ENCODE results near the gene RALGPS1.

The RALGPS1 gene

DNA sequence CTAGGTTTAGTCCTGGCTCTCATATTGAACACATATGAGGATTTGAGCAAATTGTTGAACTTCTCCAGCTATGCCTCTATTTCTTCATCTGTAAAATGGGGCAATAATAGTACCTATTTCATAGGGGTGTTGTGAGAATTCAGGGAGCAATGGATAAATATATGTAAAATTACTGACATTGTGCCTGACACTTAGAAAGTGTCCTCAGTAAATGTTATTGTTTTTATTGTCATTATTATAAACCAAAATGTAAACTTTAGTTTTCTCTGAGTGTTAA, 106.2 kb downstream of the RALGPS1 start:
- no peak for DNase-seq

DNA sequence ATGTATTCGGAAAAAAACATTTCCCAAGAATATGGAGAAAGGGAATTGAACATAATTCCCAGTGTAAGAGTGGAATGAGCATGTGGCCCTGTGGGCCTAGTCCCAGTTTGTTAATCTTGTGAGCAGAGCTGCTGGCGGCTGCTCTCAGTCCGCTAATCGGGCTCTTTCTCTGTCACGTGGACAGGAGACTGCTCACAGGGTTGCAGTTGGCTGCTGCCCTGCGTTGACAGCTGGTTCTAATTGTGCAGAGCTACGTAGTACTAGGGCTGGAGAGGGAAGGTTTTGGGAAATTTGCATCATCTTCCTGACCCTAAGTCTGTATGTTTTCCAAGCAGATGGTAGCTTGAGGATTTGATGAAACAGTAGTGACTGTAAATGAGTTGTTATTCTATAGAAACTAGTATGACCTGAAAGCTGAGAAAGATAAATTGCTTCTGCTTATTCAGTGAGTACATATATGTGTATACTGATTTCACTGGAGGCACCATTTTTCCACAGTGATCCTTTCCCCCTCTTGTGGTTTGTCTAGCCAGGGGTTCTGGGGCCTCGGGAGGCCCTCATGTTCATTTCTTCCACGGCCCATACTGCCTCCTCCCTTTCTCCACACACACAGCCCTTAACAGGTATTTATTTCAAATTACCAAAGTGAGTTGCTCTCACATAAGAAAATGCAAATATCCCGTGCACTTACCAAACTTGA, 107.2 kb downstream of the RALGPS1 start:
- peak in 54 of 58 donors; percentile 16 to 91 (median 66) for DNase-seq

DNA sequence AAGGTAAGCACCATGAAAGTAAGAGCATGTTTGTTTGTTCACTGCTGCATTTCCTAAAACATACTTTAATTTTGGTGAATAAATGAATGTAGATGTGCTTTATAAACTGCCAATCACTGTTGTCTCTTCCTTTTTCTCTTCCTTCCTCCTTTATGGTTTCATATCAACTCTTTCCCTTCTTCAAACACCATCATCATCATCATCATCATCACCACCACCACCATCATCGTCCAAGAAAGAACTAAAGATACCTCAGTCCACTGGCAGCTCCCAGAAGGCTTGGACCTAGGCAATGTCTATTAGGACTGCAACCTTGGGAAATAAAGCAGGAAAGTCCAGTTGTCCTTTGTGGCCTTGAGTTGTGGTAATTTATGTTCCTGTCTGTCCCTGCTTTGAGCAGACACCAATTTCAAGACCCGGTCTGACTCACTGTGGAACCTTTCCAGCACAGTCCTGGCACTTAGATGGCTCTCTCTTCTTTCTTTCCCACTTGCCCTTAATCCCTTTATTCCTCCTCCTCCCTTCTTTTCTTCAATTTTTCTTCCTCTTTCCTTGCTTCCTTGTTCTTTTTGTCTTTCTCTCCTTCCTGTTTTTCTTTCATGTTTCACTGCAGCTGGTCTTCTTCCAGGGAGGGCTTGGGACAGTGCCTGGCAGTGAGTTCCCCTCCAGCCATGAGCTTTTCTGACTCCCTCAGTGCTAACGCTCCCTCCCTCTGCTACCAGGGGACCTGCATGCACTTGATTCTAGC, 108.5 kb downstream of the RALGPS1 start:
- DNase-seq: no peak

DNA sequence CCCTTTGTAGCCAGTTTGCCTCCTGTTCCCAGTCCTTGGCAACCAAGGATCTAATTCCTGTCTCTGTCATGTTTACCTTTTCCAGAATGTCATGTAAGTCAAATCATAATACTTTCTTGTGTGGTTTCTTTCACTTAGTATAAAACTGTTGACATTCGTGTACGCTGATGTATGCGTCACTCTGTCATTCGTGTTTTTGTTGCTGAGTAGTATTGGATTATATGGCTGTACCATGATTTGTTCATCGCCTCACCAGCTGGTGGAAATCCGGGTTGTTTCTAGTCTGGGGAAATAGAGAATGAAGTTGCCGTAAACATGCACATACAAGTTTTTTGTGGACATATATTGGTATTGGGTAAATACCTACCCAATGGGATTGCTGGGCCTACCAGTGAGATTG, 110.5 kb downstream of the RALGPS1 start:
- no peak for DNase-seq

DNA sequence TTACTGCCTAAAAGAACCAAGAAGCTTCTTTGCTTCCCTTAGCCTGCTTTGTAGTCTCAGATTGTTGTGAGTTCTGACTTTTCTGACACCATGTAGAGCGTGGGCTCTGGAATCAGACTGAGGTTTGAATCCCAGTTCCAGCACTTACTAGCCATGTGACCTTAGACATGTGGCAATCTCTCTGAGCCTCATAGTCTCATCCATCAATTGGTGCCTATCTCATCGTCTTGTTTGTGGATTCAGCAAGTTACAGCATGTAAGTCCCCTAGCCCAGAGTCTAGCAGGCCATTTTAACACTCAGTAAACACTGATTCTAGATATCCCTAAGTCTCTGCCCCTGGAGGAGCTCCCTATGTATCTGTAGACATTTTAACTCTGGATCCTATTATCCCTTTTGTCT, 113.1 kb downstream of the RALGPS1 start:
- no peak for DNase-seq

DNA sequence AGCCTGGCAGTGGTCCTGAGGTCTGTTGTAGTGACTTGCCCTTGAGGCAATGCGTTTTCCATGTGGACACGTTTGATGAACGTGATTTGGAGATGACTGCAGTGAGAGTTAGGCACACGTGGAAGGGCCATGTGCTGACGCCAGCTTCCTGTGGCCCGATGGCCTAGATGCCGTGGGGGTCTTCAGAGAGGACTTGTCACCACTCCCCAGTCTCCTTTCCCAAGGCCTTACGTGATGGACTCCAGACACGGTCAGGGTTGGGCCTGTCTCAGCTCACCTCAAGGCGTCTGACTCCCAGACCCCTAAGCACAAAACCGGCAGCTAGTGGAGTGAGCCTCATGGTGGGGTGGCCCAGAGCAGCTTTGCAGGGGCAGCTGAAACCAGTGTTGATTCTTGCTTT, 115.0 kb downstream of the RALGPS1 start:
- DNase-seq: no peak

DNA sequence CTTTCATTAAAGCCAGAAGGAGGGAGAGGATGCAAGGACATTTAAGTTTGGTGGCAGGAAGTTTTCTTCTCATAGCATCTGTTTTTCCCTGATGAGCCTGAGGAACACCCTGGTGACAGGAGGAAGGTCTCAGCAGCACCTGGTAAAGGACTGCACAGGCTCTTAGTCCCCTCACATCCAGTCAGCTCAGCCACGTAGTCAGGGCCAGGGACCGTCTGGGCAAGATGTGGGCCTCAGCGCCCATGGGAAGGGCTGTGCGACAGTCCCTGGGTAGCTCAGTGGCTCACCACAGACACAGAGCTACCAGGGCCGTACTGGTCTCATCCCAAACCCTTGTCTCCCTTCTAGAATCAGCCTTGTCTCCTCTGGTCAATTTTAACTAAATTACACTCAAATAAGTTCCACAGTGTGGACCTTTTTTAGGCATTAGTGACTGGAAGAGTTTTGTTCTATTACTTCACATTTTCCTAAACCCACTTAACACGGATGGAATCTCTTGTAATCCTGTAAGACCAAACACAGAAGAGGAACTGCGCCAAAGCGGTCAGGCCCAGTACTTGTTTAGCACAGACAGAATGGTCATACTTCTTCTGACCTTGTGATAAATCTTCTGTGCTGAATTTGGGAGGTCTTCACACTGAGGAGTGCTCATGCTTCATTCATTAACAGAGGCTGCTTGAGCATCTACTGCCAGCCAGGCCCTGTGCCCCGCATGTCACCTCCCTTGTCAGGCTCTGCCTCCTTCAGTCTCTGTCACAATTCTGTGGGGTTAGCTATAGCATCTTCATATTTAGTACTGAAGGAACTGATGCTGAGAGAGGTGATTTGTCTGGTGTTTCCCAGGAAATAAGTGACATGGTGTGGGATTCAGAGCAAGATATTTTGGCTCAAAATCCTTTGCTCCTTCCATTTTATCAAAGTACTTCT, 116.5 kb downstream of the RALGPS1 start:
- DNase-seq: no peak

DNA sequence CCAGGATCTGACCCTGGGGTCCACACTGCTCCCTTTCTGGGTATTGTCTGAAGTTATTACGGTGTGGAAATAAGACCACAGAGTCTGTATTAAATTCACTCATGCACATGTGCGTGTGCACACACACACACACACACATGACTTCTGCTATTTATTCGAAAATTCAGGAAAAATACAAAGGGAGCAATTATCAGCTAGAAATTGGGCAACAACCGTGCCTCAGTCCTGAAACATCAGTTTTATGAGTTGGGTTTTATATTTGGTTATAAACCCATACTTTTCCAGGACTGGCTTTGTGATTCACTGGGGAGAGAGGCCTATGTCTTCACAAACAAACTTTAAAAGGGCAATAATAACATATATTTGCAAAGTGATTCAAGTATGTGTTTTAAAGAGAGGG, 117.7 kb downstream of the RALGPS1 start:
- no peak for DNase-seq

DNA sequence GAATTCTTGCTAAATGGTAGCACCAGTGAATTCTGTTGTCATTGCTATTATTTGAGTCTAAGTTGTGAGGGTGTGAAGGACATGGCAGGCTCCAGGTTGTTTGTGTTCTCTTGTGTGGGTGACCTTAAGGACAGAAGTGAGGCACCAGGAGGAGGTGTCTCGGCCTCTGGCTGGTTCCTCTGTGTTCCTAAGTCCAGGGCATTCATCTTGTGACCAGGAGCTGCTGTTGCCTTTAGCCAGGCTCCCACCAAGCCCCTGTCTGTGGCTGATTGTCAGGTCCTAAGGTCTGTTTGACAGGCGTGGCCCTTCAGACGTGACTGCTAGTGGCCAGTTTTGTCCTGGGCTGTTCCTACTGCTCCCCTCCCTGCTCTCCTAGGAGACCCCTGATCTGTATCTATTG, 118.5 kb downstream of the RALGPS1 start:
- DNase-seq: no peak

DNA sequence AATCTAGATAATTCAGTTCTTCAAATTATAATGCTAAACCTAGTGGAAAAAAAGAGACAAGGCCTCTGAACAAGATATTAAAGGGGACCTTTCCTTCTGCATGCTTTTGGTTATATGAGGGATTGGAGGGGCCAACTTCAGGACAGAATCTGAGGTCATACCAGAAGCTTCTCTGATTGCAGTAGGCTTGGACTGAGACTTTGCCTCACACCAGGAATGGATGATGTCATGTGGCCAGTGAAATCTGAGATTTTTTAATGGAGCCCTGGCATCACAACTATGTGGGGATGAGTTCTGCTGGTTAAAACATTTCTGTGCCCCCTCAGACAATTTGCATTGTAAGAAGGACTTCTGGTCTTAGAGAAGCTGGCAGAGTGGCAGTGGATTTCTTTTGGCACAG, 119.2 kb downstream of the RALGPS1 start:
- DNase-seq: no peak

DNA sequence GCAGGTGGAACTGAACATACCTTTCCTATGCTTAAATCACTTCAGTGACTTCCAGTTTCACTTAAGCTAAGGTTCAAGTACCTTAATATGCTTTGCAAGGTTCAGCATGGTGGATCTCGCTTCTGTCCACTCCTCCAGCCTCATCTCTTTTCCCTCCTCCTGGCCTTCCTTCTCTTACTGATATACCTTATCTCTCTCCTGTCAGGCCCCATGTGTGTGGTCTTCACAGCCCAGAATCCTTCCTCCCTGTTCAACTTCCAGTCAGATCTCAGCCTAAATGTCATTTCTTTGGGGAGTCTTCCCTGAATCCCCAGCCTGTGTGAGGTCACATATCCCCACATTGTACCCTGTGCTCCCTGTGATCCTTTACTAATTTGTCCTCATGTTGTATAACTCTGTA, 120.1 kb downstream of the RALGPS1 start:
- no peak for DNase-seq

DNA sequence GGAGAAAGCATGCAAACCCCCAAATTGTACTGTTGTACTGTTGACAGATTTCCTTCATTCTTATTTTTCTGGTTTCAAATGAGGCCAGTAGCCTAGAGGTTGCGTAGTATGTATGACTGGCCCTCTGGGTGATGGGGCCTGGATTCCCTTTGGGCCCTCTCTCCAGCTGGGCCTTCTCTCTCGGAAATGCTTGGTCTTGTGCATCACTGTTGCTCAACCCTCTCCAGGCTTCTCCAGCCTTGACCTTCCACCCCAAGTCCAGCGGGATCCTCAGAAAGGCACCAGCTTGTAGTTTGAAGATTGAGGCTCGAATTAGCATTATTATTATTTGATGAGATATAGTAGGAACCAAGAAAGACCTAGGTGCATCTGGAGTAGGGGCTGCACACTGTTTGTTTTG, 120.8 kb downstream of the RALGPS1 start:
- no peak for DNase-seq

DNA sequence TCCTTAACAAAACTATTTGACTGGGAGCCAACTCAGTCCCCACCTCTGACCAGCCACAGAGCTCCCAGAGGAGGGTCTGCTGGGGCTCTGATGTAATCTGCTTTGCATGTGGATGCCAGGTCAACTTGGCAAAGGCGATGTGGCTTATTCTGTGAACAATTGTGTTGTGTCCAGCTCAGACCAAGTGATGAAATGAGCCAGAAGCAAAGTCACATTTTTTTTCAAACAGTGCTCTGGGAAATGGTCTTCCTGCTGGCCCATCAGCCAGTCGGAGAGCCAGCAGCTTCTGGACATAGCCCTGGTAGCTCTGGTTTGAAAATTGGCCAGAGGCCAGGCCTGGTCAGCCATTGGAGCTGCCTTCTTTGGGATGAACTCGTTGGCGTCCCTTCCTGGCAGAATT, 121.4 kb downstream of the RALGPS1 start:
- DNase-seq: peak in 23 of 58 donors; percentile 10 to 85 (median 39)

DNA sequence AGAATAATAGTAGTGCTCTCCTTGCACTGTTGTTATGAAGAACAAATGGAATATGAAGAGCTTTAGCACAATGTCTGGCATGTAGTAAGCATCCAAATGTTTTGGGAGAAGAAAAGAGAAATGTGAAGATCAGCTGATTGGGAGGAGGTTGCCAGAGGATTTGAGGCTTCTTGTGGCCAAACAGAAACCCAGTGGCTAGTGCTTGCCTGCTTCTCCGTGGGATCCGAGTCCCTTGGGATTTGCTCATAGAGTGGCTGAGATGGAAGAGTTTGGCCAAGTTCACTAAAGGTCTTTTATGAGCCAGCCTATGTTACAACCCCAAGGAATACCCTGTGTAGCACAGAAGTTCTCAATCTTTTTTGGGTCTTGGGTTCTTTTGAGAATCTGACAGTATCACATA, 121.9 kb downstream of the RALGPS1 start:
- no peak for DNase-seq

DNA sequence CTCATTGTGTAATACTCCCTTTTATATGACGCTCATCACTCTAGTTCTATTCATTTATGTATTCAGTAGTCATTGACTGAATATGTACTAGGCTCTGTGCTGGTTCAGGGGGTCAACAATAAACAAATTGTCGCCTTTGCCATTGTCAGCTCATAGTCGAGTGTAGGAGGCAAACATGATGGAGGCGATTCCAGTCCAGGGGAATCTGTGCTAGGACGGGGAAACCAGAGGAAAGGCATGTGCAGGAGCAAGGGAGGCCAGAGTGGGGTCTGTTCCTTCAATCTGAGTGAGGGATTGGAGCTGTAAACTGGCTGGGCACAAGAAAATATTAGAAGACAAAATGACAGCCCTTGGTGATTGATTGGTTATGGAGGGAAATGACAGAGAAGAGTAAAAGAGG, 123.9 kb downstream of the RALGPS1 start:
- DNase-seq: no peak

DNA sequence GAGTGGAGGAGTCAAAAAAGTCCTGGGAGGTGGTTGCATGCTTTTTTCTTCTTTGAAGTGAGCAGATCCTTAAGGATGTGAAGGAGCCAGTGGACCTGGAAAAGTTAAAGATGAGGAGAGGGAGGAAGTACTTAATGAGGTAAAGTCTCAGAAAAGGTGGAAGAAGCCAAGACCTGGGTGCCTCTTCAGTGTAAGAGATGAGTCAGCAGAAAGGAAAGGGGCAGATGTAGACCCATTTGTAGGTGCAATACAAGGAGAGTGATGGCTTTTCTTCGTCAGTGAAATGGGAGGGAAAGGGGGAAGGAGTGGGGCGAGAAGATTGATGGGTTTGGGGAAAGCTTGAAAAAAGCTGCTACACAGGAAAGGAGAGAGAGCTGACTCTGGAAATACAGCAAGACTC, 124.9 kb downstream of the RALGPS1 start:
- no peak for DNase-seq

DNA sequence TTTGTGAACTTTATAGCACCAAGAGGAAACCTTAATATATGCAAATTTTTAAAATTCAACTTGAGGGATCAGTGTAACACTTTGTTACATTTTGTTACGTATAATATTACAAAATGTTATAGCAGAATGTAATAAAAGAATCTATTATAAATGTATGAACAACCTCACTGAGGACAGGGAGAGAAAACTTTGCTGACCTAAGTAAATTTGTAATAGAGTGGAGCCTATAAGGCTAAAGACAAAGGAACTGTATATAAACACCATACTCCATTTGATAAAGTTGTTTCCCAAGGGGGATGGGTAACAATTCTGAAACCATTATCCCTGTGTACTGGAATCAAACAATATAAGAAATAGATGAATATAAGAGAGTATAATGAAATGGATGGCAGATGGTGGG, 130.6 kb downstream of the RALGPS1 start:
- no peak for DNase-seq

DNA sequence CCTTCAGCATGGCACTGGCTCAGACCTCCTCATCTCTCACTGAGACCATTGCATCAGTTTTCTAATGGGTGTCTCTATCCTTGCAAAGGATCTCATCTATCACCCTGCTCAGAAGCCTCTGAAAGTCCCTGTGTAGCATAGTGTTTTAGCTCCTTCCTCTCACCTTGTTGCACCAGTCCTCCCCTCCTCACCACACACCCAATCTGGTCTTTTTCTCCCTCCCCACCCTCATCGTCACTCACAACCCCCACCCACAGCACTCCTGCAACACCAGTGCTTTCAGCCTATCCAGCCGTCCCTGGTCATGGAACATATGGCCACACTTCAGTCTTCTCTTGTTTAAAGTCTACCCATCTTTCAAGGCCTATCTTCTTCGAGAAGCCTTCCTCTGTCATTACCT, 133.4 kb downstream of the RALGPS1 start:
- no peak for DNase-seq

DNA sequence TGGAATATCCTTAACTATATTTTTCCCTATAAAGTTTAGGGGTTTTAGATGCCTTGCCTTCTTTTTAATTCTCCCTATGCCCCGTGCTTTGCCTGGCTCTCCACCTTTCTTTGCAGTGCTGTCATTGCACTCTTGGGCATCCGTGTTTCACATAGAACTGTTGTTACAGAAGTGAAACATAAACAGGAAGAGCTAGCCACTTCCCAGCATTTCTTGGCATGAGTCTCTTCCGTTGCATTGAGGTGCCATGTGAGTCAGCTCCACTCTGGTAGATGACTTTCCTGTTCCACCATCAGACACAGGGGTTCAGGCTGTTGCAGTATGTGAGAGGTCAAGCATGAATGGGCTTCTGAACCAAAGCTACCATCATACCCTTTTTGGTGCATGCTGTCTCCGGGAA, 134.5 kb downstream of the RALGPS1 start:
- DNase-seq: peak in 6 of 58 donors; percentile 14 to 53 (median 26)

DNA sequence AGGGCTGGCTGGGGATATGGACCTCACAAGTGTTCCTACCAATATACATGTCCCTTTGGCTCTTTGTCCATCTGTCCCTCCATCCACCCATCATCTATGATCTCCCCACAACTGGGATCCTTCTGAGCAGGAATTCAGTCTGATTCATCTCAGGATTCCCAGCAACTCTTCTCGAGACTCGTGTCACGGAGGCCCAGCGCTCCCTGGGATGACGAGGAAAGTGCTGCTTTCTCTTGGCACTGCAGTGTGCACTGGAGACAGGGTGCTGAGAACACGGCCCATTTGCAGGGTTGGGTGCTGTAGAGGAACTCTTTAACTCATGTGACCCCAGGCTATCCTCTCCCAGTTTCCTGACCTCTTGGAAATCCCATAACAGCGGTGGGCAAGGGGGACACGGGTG, 135.0 kb downstream of the RALGPS1 start:
- DNase-seq: no peak

DNA sequence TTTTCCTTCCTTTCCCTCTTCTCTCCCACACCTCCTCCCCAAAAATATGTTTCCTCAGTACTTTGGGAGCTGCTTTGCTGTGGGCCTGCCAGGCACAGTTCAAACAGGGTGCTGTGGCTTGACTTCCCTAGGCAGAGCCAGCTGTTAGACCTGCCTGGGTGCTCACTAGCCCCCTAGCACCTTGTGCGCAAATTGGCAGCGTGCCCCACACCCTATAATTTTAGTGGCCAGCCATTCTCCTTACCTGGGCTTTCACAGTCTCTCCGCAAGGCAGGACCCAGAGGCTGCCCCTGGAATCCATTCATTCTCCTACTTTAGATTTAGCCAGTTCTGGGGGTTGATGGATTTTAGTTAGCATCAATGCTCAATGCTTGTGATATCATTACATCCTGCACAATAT, 135.6 kb downstream of the RALGPS1 start:
- no peak for DNase-seq

DNA sequence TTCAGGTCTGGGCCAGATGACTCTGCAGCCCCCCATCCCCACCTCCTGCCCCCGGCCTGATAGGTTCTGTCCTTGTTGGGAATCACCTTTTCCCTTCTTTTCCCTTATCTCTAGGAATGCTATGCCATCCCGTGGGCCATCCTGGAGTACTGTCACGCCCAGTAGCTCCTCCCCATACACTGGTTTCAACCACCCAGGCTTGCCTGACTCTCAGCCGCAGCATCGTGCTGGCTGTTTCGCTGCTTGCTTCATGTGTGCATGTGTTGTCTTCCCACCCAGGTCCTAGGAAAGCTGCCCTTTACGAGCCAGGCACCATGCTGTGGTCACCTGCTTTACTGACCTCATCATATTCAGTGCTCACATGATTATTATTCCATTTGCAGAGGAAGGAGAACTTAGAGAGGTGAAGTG, 136.0 kb downstream of the RALGPS1 start:
- DNase-seq: no peak
